Right ventricle myocardium inferior (tissue), 1 donor: ENCODE measurements around the gene KREMEN2. TPM values are rescaled to one million over a fixed set of nuclear protein-coding genes. Genes with fewer than 3 reads are reported as not detected.

Experiments used
- ATAC-seq: fragments of 200-7000 bp; cut with Tn5 transposase; one replicate; pipeline ENCODE4 v1.9.1; 2020; ENCODE audit warnings: mild to moderate bottlenecking, moderate library complexity
- DNase-seq: peaks from one replicate; pipeline ENCODE4 v3.0.0; 2021; ENCODE audit errors: missing footprints
- intact Hi-C: fragments of 100-400 bp; cut with DNase I; formaldehyde crosslinking; loops from one replicate; pipeline ENCODE4 v1.11.0; 2022
- total RNA-seq: library from RNA; stranded (reverse); fragmentation: NEBNext Ultra II Directional; extraction: Animal tissue kit (Norgen Biotek cat#: 25700); gene quantifications from one replicate; pipeline ENCODE4 v1.2.1, GENCODE V29; 2021
- donor health status: DM: no; HTN: yes; CAD: no; lungs with severe emphysema.

The KREMEN2 gene
- total RNA-seq, 1 donor from 2014 or later, result not detected

DNA sequence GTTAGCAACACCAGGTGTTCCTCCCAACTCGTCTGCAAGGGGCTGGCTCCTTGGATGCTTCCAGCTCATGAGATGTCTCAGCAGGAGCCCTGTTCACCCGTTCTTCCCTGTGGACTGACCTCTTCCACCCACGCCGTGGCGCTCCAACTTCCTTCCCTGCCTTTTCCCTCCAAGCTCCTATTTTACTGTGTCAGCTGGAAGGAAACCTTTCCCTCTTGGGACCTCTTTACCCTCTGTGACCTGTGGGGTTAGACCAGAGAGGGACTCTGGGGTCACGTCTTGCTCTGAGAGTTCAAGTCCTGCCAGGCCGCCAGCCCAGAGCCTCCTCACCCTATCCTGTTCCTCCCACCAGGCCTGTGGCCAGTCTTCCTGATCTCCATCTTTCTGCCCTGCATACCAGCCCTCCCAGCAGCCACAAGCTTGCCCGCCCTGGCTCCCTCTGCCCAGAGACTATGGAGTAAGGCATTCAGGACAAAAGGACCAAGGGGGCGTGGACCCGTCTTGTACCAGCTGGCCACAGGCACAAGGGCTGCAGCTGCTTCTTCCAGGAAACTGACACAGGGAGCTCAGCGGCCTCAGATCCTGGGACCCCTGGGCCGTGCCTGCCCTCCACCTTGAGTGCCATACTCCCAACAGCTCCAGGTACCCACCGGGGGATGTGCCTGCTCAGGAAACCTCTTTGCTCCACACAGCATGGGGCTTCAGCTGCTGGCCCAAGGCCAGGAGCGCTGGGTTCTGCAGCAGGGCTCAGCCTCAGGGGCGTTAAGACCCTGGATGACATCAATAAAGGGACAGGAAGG lies 8.1 kb downstream of the KREMEN2 start:
- DNase-seq (no peak), ATAC-seq (no peak)
- intact Hi-C loops, result no loop called here

DNA sequence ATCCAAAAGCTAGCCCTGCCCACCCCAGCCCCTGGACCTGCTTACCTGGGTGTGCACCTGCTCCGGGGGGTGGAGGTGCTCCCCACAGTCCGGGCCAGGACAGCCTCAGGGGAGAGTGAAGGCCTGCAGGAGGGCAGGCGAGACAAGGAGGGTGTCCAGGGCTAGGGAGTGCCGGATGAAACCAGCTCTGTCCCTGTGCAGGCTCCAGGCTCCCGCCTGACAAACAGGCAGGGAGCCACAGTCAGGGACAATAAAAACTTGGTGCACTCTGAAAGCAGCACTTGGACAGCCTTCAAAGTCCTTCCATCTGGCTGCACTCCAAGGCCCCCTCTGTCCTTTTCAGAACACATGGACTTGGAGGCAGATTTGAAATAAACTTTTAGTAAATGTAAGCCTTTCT lies 9.0 kb downstream of the KREMEN2 start:
- ATAC-seq, result no peak
- intact Hi-C loops, result no loop called here

DNA sequence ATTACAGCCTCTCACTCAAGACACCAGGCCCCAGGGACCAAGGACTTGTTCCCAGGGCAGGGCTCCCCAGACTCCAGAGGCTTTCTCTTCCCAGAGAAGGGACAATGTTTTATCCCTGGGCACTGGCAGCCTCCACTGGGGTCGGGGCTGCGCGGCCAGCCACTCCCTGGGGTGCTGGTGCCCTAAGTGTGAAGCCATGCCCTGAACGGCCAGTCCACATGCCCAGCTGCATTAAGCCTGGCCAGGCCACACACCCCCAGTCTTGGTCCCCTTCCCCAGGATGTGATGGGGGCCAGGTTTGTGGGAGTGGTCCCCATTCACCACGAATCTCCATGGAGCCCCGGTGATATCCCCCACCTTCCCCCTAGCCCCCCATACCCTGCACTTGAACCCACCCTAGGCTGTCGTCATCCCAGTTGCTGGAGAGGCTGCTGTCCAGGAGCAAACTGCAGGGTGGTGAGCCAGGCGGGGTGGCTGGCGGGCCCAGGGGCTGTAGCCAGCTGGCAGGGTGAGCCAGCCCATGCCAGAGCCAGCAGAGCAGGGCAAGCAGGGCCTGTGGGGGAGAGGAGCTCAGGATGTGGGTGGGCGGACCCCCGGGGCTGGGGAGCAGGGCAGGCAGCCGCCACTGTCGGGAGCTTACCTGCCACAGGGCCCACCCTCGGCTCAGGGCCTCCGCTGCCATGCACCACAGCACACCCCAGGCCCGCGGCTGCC lies 9.7 kb downstream of the KREMEN2 start:
- ATAC-seq, result no peak
- DNase-seq, result no peak
- intact Hi-C loops, result no loop called here

More for the DNA sequence above, 9.0 kb downstream of the KREMEN2 start:
- DNase-seq, result no peak

GRCh38 chr16:2974319-2975056 lies 10.4 kb downstream of the KREMEN2 start:
- ATAC-seq (no peak), DNase-seq (no peak)
- intact Hi-C loops, result no loop called here

DNA sequence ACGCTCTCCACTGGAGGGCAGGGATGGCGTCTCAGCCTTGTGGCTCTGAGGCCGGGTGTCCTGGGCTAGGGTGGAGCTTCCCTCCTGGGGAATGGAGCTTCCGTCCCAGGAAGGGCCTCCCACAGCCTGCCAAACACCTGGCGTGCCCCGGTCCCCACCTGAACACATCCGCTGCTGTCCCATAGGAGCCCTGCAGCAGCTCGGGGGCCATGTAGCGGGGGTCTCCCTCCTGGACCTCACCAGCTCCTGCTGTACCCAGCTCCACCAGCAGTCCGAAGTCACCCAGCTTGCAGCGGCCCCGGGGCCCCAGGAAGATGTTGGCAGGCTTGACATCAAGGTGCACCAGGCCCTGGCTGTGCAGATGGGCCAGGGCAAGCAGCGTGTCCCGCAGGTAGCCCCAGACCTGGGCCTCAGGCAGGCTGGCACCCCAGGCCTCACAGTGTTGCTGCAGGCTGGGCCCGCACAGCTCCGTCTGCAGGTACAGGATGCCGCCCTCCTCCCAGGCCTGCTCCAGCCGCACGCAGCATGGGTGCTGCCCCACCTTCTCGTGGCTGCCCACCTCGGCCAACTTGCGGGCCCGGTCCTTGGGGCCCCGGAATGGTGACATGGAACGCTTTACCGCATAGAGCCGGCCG lies 11.2 kb downstream of the KREMEN2 start:
- intact Hi-C loops, result no loop called here
- ATAC-seq, result no peak
- no peak for DNase-seq

- no peak for ATAC-seq
- no peak for DNase-seq
- intact Hi-C loops, result no loop called here
Measured at GRCh38 chr16:2976201-2976600, 12.1 kb downstream of the KREMEN2 start.

- DNase-seq (no peak), ATAC-seq (no peak)
- intact Hi-C loops, result no loop called here
Measured at GRCh38 chr16:2976673-2977072, 12.6 kb downstream of the KREMEN2 start.

- ATAC-seq (no peak), DNase-seq (no peak)
- intact Hi-C loops, result no loop called here
Measured at GRCh38 chr16:2977440-2977839, 13.4 kb downstream of the KREMEN2 start.

- no peak for ATAC-seq
- intact Hi-C loops, result no loop called here
Measured at GRCh38 chr16:2979669-2980226, 15.7 kb downstream of the KREMEN2 start.

DNA sequence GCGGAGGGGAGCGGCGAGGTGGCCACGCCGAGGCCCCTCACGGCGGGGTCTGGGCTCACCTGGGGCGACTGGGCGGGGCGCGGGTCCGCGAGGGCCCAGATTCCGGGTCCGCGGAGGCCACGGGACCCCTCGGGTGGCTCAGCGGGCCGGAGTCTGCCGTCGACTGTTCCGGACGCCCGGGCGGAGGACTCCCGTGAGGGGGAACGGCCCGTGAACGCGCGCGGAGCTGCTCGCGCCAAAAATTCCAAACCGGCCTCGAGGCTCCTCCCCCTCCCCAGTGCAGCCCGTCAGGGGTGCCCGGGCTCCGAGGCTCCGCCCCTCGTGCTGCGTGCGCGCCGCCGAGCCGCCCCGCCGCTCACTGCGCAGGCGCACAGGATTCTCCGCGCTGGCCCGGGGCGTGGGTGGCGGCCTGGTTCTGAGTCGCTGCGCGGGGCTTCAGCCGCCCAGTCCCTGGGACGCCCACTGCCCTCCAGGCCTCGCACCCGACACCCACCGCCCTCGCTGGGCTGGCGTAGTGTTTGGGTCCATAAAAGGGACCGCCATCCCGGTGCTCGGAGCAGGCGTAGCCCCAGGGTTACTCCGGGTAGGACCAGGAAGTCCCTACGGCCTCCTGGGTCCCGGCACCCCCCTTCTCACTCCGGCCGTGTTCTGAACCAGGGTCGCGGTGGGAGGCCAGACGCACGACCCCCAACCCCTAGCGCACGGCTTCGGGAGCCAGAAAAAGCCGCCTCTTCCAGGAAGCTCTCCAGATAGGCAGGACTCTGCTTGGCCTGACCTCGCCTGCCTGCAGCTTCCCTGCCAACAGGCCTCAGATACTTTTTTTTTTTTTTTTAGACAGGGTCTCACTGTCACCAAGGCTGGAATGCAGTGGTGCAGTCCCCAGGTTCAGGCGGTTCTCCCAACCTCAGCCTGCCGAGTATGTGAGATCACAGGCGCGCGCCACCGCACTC lies 16.4 kb downstream of the KREMEN2 start, which contains the start of gene PKMYT1:
PKMYT1 (minus strand) TSS at position 220 of the 950 bp plus-strand sequence. CDS start 789 bp downstream, outside the sequence.
- intact Hi-C loops, result no loop called here
- ATAC-seq, result peak; percentile 96
- DNase-seq, result peak; percentile 95

More at GRCh38 chr16:2979669-2980226, 15.7 kb downstream of the KREMEN2 start:
- no peak for DNase-seq

DNA sequence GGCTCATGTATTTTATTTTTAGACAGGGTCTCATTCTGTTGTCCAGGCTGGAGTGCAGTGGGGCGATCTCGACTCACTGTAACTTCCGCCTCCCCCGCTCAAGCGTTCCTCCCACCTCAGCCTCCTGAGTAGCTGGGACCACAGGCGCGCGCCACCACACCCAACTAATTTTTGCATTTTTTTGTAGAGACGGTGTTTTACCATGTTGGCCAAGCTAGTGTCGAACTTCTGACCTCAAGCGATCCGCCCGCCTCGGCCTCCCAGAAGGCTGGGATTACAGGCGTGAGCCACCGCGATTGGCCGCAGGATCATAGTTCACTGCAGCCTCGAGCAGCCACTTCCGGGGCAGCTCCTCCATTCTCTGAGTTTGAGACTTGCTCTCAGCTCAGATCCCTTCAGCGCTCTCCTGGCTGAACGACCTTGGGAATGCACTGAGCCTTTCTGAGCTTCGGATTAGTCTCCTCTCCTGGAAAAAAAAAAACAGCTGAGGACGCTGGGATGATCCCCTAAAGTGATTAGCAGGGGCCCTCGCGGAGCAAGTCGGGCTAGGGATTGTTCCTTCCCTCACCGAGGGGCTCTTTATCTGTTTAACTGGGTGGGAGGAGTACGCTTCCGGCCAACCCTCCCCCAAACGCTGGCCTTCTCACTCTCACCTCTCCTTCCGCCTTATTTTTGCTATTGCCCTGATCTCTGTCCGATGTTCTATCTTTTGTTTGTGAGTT lies 17.3 kb downstream of the KREMEN2 start:
- no peak for ATAC-seq
- no peak for DNase-seq
- intact Hi-C loops, result no loop called here

- ATAC-seq, result no peak
- intact Hi-C loops, result no loop called here
- DNase-seq, result no peak
Measured at GRCh38 chr16:2981899-2982250, 17.8 kb downstream of the KREMEN2 start.

DNA sequence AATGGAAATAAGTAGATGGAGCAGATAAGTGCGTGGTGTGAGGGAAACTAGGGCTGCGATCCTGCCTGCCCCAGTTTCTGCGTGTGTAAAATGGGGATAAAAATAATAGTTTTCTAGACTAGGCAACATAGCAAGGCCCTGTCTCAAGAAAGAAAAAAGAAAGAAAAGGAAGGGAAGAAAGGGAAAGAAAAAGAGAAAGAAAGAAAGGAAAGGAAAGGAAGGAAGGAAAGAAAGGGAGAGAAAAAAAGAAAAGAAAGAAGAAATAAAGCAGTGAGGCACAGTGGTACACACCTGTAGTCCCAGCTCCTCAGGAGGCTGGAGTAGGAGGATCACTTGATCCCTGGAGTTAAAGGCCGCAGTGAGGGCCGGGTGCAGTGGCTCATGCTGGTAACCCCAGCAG lies 18.3 kb downstream of the KREMEN2 start:
- intact Hi-C loops, result no loop called here
- DNase-seq, result no peak

GRCh38 chr16:2983706-2984136 lies 19.6 kb downstream of the KREMEN2 start:
- intact Hi-C loops, result no loop called here
- DNase-seq, result peak; percentile 93
- ATAC-seq, result peak; percentile 58

More for the DNA sequence above, 18.3 kb downstream of the KREMEN2 start:
- no peak for ATAC-seq

- ATAC-seq, result peak; percentile 44
- intact Hi-C loops, result no loop called here
- DNase-seq, result no peak
Measured at GRCh38 chr16:2985462-2985861, 21.4 kb downstream of the KREMEN2 start.

DNA sequence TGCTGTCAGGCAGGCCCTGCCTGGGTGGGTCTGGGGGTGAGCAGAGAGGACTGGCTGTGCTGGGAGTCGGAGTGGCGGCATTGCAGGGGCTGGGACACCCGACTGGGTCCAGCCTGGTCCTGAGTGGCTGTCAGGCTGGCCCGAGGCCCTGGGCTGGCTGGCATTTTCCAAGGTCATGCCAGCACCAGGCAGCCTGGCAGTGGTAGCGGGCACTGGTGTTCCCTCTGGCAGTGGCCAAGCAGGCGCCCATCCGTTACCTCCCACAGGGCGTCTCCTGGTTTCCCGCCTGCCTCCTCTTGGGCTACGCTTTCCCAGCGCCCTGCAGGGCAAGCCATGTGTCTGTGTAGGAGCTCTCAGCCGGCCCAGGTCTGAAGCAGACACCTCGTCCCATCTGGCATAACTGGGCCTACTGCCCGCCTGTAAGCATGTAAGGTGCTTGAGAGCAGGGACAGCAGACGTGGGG lies 21.8 kb downstream of the KREMEN2 start:
- intact Hi-C loops, result no loop called here
- DNase-seq (no peak), ATAC-seq (peak; percentile 71)

- ATAC-seq, result no peak
- intact Hi-C loops, result no loop called here
- no peak for DNase-seq
Measured at GRCh38 chr16:2986623-2987188, 22.6 kb downstream of the KREMEN2 start.
